Panc1 (cell line): ENCODE results near the gene PITPNM2. TPM values are rescaled to one million over a fixed set of nuclear protein-coding genes. Genes with fewer than 3 reads are reported as not detected.

Experiments
- ATAC-seq: fragments of 200-7000 bp; cut with Tn5 transposase; 2 replicates; pipeline ENCODE4 v1.9.1; 2020; ENCODE audit warnings: mild to moderate bottlenecking, moderate library complexity
- BruUV-seq: library from RNA; stranded (reverse); fragments of 400-500 nt; replicated peaks from 2 replicates; lab custom pipeline; 2021; lab: Mats Ljungman, UMichigan
- CTCF ChIA-PET: fragments of 300-600 bp; sonication (Branson Sonifier 250); formaldehyde crosslinking; loops from one replicate; lab custom pipeline; 2022; ENCODE audit warnings: antibody characterized with exemption; lab: Charles Lee
- POLR2A ChIA-PET: fragments of 300-600 bp; sonication (Branson Sonifier 250); formaldehyde crosslinking; loops from one replicate; lab custom pipeline; 2022; ENCODE audit warnings: antibody characterized with exemption; lab: Charles Lee
- DNase-seq: peaks from one replicate; pipeline ENCODE4 v3.0.0-alpha.2; 2010; ENCODE audit warnings: low read depth, low spot score
- H3K27ac ChIP-seq: 2 replicates; pipeline ENCODE4 v1.5.1; 2011; ENCODE audit warnings: mild to moderate bottlenecking, low read length, inconsistent platforms
- H3K27me3 ChIP-seq: fragments of 200-500 bp; sonication (Bioruptor generic); 2 replicates; pipeline ENCODE4 v1.6.0; 2014; ENCODE audit warnings: low read length, inconsistent platforms; ENCODE audit not compliant: control insufficient read depth, insufficient read depth
- H3K36me3 ChIP-seq: fragments of 200-500 bp; sonication (Bioruptor generic); 2 replicates; pipeline ENCODE4 v1.5.1; 2014; ENCODE audit warnings: inconsistent platforms, mild to moderate bottlenecking, low read length, moderate library complexity; ENCODE audit not compliant: control insufficient read depth, insufficient read depth
- H3K4me1 ChIP-seq: 2 replicates; pipeline ENCODE4 v1.5.1; 2011; ENCODE audit warnings: inconsistent platforms, mild to moderate bottlenecking, low read length, moderate library complexity; ENCODE audit not compliant: control insufficient read depth, insufficient read depth
- H3K4me3 ChIP-seq, 2 experiments: 2 replicates each; pipeline ENCODE4 v1.5.1; 2011 to 2012; ENCODE audit warnings: low read depth in 2 of 2, low read length in 2 of 2, mild to moderate bottlenecking in 2 of 2, inconsistent platforms in 1 of 2, moderate library complexity in 1 of 2
- H3K9me3 ChIP-seq: fragments of 200-500 bp; sonication (Bioruptor generic); 2 replicates; pipeline ENCODE4 v1.5.1; 2014; ENCODE audit warnings: low read depth, mild to moderate bottlenecking, inconsistent platforms, low read length, moderate library complexity; ENCODE audit not compliant: control insufficient read depth, insufficient read depth
- CTCF ChIP-seq: fragments of 450-650 bp; IDR thresholded peaks from 2 replicates; pipeline ENCODE4 v1.5.1; 2017; ENCODE audit warnings: mild to moderate bottlenecking
- POLR2AphosphoS5 ChIP-seq: IDR thresholded peaks from 2 replicates; pipeline ENCODE4 v1.6.1; 2012; ENCODE audit warnings: mild to moderate bottlenecking, low read depth, low read length, moderate library complexity
- REST ChIP-seq, 2 experiments: IDR thresholded peaks; 2 replicates each; pipeline ENCODE4 v1.6.1; 2011 to 2012; ENCODE audit warnings: low read depth in 2 of 2, control low read depth in 1 of 2, low read length in 1 of 2, mild to moderate bottlenecking in 1 of 2, moderate library complexity in 1 of 2; ENCODE audit not compliant: insufficient read depth in 1 of 2
- SIN3A ChIP-seq: IDR thresholded peaks from 2 replicates; pipeline ENCODE4 v1.6.1; 2012; ENCODE audit warnings: low read depth, mild to moderate bottlenecking, low read length, moderate library complexity, borderline replicate concordance; ENCODE audit not compliant: insufficient read depth
- TCF7L2 ChIP-seq: IDR thresholded peaks from 2 replicates; pipeline ENCODE4 v1.6.1; 2011; ENCODE audit warnings: mild to moderate bottlenecking, low read depth, low read length, inconsistent platforms
- in situ Hi-C: cut with HindIII; loops from 2 replicates; pipeline ENCODE4 v1.10.0; 2016; ENCODE audit warnings: low sequenced_read_pairs, low pct_unique_long_range_greater_than_20kb
- intact Hi-C: fragments of 100-400 bp; cut with micrococcal nuclease; formaldehyde crosslinking; loops from one replicate; pipeline ENCODE4 v1.10.0; 2022; ENCODE audit not compliant: unreplicated experiment
- total RNA-seq: library from RNA; stranded (reverse); gene quantifications from one replicate; pipeline ENCODE4 v1.2.1, GENCODE V29; 2021; ENCODE audit not compliant: unreplicated experiment

Gene PITPNM2
- total RNA-seq, 1 experiment from 2014 or later = 26.4 TPM

GRCh38 chr12:123134271-123134671, 16.6 kb downstream of the PITPNM2 start:
- no peak overlapping the region for H3K4me3 ChIP-seq
- intact Hi-C loops (no loop called here), in situ Hi-C loops (no loop called here)
- H3K4me1 ChIP-seq = peaks cover 24% of the 10 kb centered on the region
- CTCF ChIA-PET = no interaction called here
- H3K27me3 ChIP-seq = no peaks in the 10 kb centered on the region
- H3K27ac ChIP-seq = peak overlapping the region; percentile 48; the same call in 1 of the 2 replicates
- TF ChIP-seq REST (IDR thresholded peaks at IDR 0.05; ENCODE audit: insufficient read depth in 1 of 2, low read depth in 2 of 2, low read length in 1 of 2) (no peak), TCF7L2 (no peak), POLR2AphosphoS5 (no peak), SIN3A (no peak)
- no TSS peak for BruUV-seq
- H3K9me3 ChIP-seq = no peaks in the 10 kb centered on the region
- DNase-seq (no peak), ATAC-seq (no peak)
- H3K36me3 ChIP-seq = no peaks in the 10 kb centered on the region
- POLR2A ChIA-PET = interaction anchor here (0.7 kb wide), 1 partner anchor 285 kb away, joined by 4 read pairs; no protein-coding TSS in a partner anchor

GRCh38 chr12:123133701-123134100, 17.2 kb downstream of the PITPNM2 start:
- POLR2A ChIA-PET = no interaction called here
- peaks cover 24% of the 10 kb centered on the region for H3K4me1 ChIP-seq
- BruUV-seq = no TSS peak
- no peak overlapping the region for H3K27ac ChIP-seq
- intact Hi-C loops (no loop called here), in situ Hi-C loops (no loop called here)
- H3K27me3 ChIP-seq = no peaks in the 10 kb centered on the region
- DNase-seq = no peak
- H3K9me3 ChIP-seq = no peaks in the 10 kb centered on the region
- ATAC-seq = no peak
- CTCF ChIA-PET = no interaction called here
- TF ChIP-seq POLR2AphosphoS5 = no peak
- no peak overlapping the region for H3K4me3 ChIP-seq
- H3K36me3 ChIP-seq = no peaks in the 10 kb centered on the region

- in situ Hi-C loops = no loop called here
- H3K27me3 ChIP-seq = no peaks in the 10 kb centered on the region
- DNase-seq = no peak
Measured at GRCh38 chr12:123132951-123133619, 17.8 kb downstream of the PITPNM2 start.

More at GRCh38 chr12:123132951-123133619, 17.8 kb downstream of the PITPNM2 start:
- TF ChIP-seq CTCF (no peak), TCF7L2 (no peak), REST (IDR thresholded peaks at IDR 0.05; ENCODE audit: insufficient read depth in 1 of 2, low read depth in 2 of 2, low read length in 1 of 2) (no peak), SIN3A (no peak), POLR2AphosphoS5 (no peak)
- POLR2A ChIA-PET = no interaction called here
- CTCF ChIA-PET = no interaction called here
- no TSS peak for BruUV-seq
- no peak overlapping the region for H3K4me3 ChIP-seq
- H3K36me3 ChIP-seq = no peaks in the 10 kb centered on the region
- H3K27ac ChIP-seq = peak overlapping the region; percentile 13; the same call in 1 of the 2 replicates
- H3K4me1 ChIP-seq = peaks cover 24% of the 10 kb centered on the region
- intact Hi-C loops = no loop called here
- H3K9me3 ChIP-seq = no peaks in the 10 kb centered on the region
- no peak for ATAC-seq
